Activated T-cell treated with anti-CD3 and anti-CD28 coated beads for 4 hours (primary cell): ENCODE data around the gene ADRA2B.

ENCODE experiments used
- DNase-seq: peaks from one replicate; pipeline ENCODE4 v3.0.0-alpha.2; 2020

ADRA2B gene

DNA sequence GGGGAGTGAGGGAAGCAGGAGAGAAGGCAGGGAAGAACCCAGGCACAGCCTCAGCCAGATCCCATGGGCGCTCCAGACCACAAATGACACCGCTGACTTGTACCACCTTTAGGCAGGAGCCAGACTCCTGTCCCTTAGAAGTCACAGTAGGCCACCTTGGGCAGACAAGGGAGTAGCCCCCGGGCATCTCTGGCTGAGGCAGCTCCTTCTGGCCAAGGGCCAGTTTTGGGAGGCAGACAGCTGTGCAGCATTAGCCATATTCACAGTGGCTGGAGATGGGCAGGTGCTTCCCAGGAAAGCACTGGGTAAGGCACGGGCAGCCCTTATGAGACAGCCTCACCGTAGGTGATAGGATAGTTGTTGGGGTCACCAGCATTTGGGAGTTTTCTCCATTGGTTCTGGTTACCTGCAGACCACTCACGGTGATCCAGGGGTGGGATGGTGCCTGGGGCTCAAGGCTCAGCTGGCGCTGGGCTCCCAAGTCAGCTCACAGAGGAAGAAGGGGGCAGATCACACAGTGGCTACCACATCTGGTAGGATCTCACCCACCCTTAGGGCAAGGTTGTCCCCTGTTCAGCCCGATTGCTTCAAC, 19.9 kb upstream of the ADRA2B start:
- DNase-seq, result no peak

DNA sequence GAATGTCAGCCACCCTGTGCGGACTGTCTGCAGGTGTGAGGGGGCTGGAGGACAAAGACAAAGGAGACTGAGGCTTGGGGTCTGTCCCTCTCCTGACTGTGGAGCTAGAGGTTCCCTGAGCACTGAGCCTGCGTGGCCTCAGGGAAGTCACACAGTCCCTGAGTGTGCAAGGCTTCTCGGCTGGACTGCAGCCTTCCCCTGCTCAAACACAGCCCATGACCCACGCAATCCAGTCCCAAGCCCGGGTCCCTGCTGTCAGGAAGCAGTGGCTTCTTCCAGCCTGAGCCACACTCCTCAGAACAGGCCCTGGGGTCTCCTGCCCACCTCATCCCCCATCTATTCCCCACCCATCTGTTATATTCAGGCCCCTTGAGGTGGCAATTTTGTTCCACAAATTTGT, 19.2 kb upstream of the ADRA2B start:
- no peak for DNase-seq

DNA sequence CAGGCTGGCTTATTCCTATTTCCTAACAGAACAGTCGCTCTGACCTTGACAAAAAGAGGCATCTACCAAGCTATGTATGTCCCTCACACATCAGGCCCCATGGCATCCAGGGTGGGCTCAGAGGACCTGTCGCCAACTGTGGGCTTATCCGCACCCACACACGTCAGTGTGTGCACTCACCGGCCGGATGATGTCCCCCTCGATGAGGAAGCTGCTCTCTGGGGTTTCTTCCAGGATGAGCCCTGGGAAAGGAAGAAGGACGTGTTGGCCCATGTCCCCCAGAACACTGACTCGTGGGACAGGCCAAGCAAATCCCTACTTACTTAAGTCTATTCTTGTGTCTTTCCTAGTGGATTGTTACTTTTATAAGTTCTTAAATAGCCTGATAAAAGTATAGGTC, 18.8 kb upstream of the ADRA2B start:
- DNase-seq, result no peak

DNA sequence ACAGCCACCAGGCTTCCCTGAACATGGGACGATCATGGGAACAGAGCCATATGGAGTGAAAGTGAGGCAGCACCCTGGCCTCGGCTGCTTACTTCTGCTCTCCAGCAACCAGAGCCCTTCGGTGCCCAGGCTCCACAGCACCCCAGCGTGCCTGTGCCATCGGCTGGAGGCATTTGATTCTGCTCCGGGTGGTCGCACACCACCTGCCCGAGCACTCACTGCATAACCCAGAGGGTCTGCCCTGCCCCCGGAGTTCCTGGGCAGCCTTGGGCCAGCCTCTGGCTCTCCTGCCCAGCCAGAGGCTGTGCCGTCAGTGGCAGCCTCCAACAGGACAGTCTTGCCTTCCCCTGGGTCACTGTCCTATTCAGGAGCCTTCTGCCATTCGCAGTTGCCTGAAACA, 18.1 kb upstream of the ADRA2B start:
- DNase-seq, result no peak

DNA sequence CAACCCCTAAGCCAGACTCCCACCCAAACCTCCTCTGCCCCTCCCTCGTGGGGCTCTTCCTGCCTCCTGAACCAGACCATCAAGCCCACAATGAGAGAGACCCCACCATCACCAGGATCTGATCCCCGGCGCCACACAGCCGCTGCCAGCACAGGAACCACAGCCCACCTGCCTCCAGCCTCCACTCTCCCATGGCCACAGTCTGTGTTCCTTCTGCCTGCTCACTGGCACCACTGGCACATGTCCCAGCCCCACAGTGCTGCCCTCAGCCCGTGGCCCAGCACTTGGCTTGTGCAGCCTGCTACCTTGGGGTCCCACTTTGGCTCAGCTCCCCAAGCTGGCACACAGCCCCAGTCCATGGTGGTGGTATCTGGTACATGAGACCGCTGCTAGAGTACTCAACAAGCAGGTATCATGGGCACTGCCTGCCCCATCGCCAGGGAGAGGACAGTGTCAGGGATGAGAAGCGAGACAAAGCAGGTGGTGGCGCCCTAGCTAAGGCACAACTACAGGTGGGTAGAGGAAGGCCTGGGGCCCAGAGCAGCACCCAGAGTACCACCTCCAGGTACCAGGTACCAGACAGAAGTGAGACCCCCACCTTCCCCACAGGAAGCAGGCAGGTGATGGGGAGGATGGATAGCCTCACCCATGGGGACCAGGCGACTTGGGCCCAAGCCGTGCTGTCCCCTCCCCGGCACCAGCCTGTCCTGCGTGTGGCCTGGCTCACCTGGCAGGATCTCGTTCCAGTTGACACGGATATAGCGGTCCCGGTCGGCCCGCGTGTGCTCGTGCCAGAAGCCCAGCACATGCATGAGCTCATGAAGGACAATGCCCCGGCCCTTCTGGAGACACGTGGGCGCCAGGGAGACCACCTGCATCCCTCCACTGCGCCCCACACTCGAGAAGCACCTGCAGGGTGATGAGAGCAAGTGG, 15.7 kb upstream of the ADRA2B start:
- no peak for DNase-seq

DNA sequence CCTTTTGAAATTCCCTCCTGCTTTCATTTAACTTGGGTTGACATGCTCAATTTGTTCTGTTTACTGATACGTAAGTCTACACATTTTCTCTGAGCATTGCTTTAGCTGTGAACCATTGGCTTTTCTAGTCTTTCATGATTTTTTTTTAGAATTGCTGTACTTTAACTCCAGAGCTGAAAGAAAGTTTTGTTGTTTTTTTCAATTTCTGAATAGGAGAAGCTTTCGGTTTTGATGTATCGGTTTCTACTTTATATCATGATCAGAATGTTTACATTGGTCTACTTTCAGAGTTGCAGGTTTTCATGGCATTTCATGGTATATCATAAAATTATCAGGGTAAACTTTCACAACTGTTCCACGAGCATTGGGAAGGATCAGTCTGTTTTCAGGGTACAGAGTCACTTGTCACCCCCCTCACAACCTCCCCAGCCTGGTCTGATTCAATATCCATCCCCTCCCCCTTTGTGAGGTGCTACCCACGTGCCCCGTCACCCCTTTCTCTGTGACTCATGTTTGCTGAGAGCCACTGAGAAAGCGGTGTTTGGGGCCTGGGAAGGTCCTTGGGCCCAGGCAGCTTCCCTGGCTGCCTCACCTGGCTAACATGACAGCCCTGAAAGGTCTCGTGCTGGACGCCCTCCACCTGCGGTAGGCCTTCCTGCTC, 14.9 kb upstream of the ADRA2B start:
- DNase-seq, result no peak

DNA sequence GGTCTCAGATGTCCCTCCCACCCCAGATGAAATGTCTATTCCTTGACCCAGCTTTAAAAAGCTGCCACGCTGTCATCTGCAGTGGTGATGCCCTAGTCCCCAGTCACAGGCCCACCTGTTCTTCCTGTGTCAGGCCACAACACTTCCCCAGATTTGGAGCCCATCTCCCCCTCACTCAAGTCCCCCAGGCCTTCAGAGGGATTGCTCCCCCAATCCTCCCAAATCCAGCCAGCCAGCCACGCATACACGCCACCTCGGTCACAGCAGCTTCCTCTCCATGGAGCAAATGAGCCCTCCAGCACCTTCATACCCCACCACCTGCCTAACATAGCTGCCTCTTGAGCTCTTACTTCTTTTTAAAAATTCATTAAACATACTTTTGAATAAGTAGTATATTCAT, 14.1 kb upstream of the ADRA2B start:
- no peak for DNase-seq

DNA sequence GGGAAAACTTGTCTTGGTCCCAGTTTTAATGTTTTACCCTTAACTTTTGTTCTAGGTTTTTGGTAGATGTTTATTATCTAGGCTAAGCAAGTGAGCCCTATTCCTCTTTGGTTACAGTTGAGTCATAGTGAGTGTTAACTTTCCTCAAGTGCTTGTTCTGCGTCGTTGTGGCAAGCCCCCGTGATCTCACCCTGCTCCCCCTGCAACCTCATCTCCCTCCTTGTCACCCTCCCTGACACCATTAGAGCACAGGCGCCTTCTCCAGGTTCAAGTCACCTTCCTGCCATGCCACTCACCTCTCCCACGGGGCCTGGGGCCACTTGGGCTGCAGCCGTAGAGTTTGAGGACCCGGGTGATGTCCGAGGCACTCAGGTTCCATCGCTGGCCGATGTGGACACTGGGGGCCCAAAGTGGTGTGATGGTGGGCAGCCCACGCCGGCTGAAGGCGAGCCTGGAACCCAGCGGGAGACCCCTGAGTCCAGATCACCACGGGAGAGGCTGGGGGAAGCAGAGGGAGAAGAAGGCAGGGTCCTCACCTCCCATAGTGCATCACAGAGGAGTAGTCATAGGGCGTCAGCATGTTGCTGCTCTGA, 13.3 kb upstream of the ADRA2B start:
- DNase-seq, result no peak

DNA sequence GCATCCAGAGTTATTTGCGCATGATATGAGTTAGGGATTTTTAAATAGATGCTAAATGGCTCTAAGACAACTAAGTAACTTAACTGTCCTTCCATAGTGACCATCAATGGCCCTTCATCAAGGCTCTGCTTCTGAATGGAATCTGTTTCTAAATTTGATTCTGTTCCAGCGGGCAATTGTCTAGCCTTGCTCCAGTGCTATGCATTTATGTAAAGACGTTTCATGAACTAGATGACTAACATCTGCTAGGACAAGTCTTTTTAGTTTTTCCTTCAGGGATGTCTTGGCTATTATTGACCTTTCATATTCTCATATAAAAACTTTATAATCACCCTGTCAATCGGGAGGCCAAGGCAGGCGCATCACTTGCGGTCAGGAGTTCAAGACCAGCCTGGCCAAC, 12.1 kb upstream of the ADRA2B start:
- no peak for DNase-seq

DNA sequence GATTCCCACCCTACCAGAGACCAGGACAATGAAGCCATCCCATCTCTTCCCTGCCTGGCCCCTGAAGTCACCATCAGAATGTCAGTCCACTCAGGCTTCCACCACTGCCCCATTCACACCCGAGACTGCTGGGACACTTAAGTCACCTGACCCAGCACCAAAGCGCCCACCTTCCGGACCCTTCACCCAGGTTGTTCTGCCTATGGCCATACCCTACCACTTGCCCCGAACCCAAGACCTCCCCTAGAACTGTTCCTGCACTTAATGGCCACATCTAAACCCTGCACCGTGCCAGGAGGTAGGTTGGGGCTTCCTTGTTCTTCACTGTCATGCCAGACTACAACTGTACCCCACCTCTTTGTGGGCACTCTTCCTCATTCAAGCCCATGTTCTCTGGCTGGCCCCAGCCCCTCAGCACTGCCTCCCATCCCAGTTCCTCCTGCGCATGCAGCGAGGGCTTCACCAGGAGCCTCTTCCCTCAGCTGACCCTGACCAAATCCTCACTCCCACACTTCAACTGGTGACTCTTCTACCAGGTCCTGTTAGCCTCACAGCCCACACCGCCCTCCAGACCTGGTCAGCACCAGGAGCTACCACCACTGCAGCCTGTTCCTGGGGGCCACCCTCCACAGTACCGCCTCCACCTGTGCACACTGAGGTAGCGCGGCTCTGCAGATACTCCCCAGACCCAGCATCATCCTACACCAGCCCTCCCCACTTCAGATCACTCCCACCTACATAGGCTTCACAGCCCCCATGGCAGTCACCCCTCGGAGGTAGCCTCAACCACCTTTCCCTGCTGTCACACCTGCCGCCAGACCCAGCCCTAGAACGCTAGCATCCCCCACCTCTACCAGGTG, 8.3 kb upstream of the ADRA2B start:
- DNase-seq, result no peak

DNA sequence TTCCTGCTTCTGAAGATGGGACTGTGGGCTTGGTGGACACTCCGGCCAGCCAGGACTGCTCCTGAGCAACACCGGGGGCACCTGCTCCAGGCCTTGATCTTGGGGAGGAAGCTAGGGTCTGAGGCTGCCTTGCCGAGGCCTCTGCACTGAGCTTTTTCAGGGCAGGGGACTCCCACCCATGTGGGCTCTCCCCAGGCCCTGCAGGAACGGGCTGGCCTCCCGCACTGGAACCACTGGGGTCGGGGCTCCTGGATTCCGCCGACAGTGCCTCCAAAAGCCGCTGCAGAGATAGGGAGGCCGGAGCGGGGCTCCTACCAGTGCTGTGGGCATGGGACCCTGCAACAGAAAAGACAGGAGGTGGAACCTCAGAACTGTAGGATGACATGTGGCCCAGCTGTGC, 7.6 kb upstream of the ADRA2B start:
- DNase-seq, result no peak

DNA sequence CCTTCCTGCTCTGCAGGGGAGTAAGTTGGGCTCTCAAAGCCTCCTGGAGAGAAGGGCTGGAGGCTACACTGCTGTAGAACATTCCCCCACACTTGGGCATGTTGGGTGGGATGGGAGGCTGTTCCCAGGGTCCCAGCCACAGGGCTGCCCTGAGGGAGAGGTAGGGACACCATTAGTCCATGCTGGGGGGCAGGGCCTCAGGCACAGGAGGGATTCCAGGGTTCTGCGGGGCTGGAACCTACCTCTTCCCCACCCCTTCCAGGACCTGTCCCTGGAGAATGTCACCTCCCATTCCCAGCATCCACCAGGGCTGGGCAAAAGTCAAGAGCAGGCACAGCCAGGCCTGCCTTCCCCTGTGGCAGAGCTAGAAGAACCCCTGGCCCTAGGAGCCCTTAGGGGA, 6.9 kb upstream of the ADRA2B start:
- no peak for DNase-seq

DNA sequence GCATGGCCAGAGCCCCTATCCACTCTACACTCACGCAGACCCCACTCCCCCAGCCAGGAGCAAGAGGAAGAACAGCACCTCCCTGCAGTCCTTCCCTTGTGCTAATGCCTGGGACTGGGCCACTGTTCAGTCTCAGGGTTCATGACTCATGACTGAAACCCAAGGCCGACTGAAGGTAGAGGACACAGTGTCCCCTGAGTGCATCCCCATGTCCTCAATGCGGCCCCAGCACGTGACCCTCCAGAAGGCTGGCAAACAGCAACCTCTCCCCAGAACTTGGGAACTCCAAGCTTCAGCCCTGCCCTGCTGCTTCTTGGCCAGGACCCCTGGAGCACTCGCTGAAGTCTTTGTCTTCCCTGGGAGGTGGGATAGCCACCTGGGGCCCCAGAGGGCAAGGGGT, 6.0 kb upstream of the ADRA2B start:
- no peak for DNase-seq

DNA sequence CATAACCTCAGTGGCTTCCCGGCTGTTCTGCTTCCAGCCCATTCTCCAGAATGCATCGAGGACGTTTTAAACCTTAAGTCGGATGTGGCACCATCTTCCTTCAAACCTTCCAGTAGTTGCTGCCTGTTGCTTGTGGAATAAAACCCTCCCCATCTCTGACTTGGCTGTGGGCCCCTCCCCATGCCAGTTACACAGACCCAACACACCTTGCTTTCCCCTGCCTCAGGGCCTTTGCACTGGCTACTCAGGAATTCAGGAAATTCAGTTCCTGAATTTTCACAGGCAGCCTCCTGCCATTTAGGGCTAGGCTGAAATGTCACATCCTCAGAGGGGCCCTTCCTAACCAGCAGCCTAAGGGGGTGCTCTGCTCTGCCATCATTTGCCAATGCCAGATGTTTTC, 5.0 kb upstream of the ADRA2B start:
- no peak for DNase-seq

DNA sequence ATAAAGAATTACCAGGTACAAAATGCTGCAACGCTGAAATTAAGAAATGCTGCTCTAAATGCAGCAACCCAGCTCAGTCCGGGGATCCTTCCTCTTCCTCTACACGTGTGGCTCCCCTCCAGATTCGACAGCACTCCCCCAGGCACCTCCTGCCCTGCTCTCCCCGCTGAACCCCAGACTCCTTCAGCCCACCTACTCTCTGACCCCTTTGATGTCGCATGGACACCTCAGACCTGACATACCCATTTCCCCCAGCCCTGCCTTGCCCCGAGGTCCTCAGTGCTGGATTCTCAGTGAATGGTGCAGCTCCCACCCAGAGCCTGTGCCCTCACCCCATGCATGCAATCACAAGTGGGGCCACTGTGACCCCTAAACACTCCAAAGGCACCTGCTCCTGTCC, 4.6 kb upstream of the ADRA2B start:
- no peak for DNase-seq

DNA sequence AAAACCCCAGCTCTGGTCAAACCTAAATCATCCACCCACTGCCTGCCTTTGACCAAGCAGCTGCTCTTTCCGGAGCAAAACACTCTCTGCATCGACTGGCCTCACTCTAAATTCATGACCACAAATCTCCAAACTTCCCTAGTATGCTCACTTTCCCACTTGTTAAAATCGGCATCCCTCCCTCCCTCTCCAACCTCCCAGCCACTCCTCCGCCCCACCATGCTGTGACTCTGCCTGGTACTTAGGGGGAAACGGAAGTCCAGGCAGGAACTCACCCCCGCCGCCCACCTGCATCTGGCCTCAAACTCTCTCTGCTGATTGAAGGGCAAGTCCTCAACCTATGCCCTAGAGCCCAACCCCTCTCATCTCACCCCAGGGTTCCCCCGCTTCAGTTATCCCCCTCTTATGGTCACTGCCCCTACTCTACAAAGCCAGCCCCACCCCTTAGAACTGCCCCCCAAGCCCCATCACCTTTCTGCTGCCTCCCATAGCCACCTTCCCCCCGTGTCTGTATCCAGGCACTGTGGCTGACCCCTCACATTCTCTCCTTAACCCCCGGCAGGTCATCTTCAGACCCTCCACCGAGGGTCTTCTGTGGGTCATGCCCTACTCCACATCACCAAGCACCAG, 3.8 kb upstream of the ADRA2B start:
- DNase-seq, result no peak

DNA sequence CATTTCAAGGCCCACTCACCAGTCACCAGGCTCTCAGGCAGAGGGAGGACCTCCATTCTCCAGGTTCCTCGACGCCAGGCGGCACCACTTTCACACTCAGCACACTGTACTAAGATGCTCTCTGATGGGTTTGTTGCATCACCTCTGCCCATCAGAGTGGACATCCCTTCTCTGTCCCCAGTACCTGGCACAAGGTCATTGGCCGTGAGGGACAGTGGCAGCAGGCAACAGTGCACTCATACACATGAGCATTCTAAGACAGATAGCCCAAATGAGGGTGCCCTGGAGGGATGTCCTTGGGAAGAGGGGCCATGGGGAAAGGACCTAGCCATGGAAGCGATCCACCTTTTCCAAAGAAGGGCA, 3.0 kb upstream of the ADRA2B start:
- no peak for DNase-seq

DNA sequence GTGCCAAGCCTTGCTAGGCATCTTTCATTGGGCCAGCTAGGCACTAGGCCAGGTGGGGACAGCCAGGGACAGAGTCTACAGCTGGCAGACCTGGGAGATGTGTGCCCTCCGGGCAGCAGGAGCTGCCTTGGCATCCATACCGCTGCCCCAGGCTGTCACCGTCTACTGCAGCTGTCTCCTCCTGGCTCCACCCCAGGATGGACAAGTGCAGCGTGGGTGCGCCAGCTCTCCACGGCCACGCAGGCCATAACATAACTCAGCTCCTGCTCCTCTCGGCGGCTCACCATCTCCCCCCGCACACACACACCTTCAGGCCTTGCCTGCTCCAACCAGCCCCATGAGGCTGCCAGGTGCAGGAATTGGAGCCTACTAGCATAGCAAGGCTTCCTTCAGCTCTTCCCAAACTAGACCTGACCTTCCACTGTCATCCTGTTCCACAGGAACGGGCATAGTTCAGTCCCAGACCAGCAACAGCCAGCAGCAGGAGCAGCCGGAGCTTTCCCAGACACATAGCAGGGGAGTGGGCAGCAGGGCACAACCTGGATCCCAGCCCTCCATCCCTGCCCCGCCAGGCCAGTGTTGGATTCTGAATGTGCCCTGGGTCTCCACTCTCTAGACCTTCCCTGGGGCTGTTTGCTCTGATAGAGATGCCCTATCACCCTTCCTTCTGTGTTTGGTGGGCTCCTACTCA, 2.5 kb upstream of the ADRA2B start:
- DNase-seq, result no peak

DNA sequence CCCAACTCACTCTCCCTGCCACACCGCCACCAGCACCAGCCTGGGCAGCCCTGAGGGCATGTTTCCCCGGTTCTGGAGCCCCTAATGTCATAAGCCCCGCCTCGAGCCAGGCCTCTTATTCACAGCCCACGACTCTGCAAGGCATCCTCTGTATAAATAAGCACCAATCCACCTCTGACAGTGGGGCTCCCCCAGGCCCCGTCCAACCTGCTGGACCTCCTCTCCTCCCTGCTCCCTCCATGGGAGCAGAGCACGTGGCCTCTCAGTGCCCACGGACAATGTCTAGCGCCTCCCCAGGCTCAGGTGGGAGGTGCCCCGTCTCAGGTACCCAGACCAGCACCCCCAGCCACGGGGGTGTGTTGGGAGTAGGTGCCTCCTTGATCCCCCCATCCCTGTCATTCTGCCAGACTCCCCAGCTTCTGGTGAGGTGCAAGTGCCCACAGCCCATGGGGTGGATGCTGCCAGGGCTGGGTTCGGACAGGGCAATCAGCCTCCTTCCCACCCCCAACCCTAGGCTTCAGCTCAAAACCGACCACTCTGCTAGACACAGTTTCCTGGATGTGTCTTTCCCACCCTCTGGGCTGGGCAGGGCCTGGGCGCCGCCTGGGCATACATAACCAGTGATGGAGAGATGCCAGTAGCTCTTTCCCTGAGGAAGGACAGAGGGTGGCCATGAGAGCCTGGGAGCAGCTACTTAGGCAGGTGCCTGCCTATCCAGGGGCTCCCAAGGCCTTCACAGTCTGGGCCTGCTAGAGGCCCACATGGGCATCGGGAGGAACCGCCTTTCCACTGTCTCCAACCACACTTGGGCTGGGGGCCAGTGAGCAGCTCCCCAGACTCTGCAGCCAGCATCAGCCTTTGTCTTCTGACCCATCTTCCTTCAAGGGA, 1.6 kb upstream of the ADRA2B start:
- no peak for DNase-seq

DNA sequence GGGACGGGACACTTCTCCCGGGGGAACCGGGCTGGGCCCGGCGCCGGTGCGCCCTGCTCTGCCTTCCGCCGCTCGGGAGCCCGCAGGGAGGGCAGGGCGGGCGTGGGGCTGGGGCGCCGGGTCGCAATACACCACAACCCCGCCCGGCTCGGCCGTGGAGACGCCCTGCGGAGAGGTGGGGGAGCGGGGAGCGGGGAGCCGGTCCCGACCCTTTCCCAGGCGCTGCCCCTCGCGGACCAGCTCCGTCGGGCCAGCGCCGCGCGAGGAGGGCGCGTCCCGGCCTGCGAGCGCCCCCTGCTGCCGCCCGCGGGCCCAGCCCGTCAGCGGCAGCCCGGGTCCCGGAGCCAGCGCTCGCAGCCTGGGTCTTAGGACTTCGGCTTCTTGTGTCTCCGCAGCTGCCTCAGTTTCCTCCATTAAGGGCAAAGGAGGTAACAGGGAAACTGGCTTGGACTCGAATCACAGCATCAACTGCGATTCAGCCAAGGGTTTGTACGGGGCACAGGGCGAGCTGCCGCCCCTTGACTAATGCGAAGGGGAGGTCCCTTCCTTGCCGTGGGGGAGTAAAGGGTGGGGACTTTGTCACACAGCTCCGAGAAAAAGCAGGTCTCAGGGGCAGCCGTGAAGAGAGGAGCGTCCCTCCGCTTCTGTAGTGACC, 635 bp upstream of the ADRA2B start:
- peak; percentile 43 for DNase-seq
